ENCODE data around the gene CHD5. TPM values are rescaled to one million over a fixed set of nuclear protein-coding genes. Genes with fewer than 3 reads are reported as not detected.

The CHD5 gene
- polyA plus RNA-seq, 3 donors = 0.07 TPM; not detected in 2

DNA sequence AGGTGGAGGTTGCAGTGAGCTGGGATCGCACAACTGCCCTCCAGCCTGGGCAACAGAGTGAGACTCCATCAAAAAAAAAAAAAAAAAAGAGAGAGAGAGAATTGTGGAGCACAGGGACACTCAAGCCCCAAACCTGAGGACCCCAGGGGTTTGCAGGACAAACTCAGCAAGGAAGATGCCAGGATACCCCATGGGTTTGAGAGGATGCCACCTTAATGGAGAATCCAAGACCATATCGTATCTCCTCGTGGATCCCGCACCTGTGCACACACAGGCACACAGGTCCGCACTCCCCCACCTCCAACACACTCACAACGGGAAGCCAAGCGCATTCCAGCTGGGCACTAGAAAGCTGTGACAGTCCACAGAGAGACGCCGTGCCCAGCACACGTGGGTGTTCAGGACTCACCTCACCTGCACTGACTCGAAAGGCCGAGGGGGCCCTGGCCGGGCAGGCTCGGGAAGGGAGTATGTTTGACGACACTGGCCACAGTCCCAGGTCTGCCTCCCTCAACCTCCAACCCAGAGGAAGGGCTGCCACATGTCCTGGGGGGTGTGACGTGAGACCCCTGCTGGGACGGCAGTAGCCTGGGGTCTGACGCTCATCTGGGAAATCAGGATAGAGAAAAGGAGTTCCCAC is 11.1 kb downstream of the CHD5 start:
- Histone ChIP-seq H3K4me3 (replicated peaks in 1 of 3; ENCODE audit: low read depth in 2 of 3, low read length in 3 of 3) (no peak overlapping the region), H2AFZ (ENCODE audit: insufficient read depth, low read depth, low read length, poor library complexity, severe bottlenecking) (no peak overlapping the region), H3K36me3 (replicated peaks in 1 of 2; ENCODE audit: control insufficient read depth in 1 of 2, insufficient read depth in 2 of 2, low read length in 2 of 2) (no peaks in the 10 kb centered on the region), H3K9ac (ENCODE audit: insufficient read depth, low read length, poor library complexity, severe bottlenecking) (no peak overlapping the region), H4K20me1 (ENCODE audit: insufficient read depth, low read length) (no peaks in the 10 kb centered on the region), H3K27ac (ENCODE audit: low read depth in 1 of 2, low read length in 2 of 2) (no peak overlapping the region), H3K27me3 (ENCODE audit: control insufficient read depth in 2 of 2, insufficient read depth in 2 of 2, low read length in 2 of 2) (peaks cover 0 to 2% of the 10 kb centered on the region in 2 donors), H3K79me2 (ENCODE audit: insufficient read depth, low read length) (no peaks in the 10 kb centered on the region), H3K9me3 (replicated peaks in 1 of 2; ENCODE audit: control insufficient read depth in 1 of 2, insufficient read depth in 1 of 2, low read length in 2 of 2) (no peaks in the 10 kb centered on the region), H3K4me1 (ENCODE audit: control insufficient read depth in 1 of 2, insufficient read depth in 2 of 2, low read length in 2 of 2) (peaks cover 11 to 15% of the 10 kb centered on the region in 2 donors), H3K4me2 (replicated peaks; ENCODE audit: extremely low read depth, low read length, poor library complexity, severe bottlenecking) (no peak overlapping the region)
- H3K27me3 Mint-ChIP-seq (ENCODE audit: low read depth in 3 of 3) = peaks cover 5 to 22% (median 10%) of the 10 kb centered on the region in 3 donors
- H3K4me3 Mint-ChIP-seq = no peak overlapping the region
- H3K9me3 Mint-ChIP-seq = peaks cover 0 to 6% (median 0%) of the 10 kb centered on the region in 7 donors
- no peaks in the 10 kb centered on the region for H3K36me3 Mint-ChIP-seq
- TF ChIP-seq, protein P1, sequence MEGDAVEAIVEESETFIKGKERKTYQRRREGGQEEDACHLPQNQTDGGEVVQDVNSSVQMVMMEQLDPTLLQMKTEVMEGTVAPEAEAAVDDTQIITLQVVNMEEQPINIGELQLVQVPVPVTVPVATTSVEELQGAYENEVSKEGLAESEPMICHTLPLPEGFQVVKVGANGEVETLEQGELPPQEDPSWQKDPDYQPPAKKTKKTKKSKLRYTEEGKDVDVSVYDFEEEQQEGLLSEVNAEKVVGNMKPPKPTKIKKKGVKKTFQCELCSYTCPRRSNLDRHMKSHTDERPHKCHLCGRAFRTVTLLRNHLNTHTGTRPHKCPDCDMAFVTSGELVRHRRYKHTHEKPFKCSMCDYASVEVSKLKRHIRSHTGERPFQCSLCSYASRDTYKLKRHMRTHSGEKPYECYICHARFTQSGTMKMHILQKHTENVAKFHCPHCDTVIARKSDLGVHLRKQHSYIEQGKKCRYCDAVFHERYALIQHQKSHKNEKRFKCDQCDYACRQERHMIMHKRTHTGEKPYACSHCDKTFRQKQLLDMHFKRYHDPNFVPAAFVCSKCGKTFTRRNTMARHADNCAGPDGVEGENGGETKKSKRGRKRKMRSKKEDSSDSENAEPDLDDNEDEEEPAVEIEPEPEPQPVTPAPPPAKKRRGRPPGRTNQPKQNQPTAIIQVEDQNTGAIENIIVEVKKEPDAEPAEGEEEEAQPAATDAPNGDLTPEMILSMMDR (IDR thresholded peaks at IDR 0.05) = no peak
- peaks cover 9% of the 10 kb centered on the region for H3K4me1 Mint-ChIP-seq
- H3K27ac Mint-ChIP-seq = no peak overlapping the region
- DNase-seq = no peak
- WGBS (ENCODE audit: insufficient coverage) = 94% methylated on average over 11 of the region's 18 CpGs
- intact Hi-C loops (cut with micrococcal nuclease) = no loop called here

DNA sequence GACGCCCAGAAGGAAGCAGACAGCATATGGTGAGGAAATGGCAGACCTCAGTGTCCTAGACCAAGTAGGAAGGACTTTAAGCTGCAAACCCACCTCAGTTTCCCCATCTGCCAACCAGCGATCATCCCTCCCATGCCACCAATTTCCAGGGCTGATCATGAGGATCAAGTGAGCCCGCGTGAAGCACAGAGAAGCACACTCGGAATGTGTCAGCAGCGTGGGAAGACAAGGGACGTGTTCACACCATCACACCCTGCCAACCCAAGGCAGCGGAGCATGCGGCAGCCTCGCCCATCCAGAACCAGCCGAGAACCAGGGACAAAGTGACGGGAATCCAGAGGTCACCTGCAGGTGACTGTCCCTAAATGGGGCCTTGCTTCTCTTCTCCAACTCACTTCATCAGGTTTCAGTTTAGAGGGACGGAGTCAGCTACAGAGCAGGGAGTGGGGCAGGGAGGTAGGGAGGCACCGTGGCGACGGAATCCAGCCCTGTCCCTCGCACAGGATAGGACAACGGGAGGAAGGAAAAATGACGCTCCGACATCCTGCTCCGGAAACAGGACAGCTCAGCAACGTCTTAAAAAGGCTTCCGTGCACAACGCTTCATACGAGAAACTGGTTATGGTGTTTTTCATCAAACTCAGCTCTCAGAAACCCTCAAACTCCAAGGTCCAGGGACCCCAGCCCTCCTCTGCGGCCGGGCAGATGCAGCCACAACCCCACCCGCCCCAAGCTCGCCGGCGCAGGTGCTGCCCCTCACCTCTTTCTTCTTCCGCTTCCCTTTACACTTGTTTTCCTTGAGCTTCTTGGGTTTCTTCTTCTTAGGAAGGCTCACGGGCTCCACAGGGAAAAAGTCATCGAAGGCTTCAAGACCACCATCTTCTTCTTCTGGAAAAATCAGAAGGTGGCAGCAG is 12.5 kb downstream of the CHD5 start:
- Mint-ChIP-seq H3K4me1 (peaks cover 9% of the 10 kb centered on the region), H3K9me3 (peaks cover 0 to 2% (median 0%) of the 10 kb centered on the region in 7 donors), H3K27ac (no peak overlapping the region), H3K27me3 (ENCODE audit: low read depth in 3 of 3) (peaks cover 5 to 30% (median 9%) of the 10 kb centered on the region in 3 donors), H3K36me3 (no peaks in the 10 kb centered on the region), H3K4me3 (peak overlapping the region in 1 of 2 donors; percentile 6)
- Histone ChIP-seq H3K4me2 (replicated peaks; ENCODE audit: extremely low read depth, low read length, poor library complexity, severe bottlenecking) (no peak overlapping the region), H3K4me1 (ENCODE audit: control insufficient read depth in 1 of 2, insufficient read depth in 2 of 2, low read length in 2 of 2) (peaks cover 11 to 15% of the 10 kb centered on the region in 2 donors), H3K36me3 (replicated peaks in 1 of 2; ENCODE audit: control insufficient read depth in 1 of 2, insufficient read depth in 2 of 2, low read length in 2 of 2) (no peaks in the 10 kb centered on the region), H3K27ac (ENCODE audit: low read depth in 1 of 2, low read length in 2 of 2) (no peak overlapping the region), H4K20me1 (ENCODE audit: insufficient read depth, low read length) (no peaks in the 10 kb centered on the region), H3K79me2 (ENCODE audit: insufficient read depth, low read length) (no peaks in the 10 kb centered on the region), H3K27me3 (ENCODE audit: control insufficient read depth in 2 of 2, insufficient read depth in 2 of 2, low read length in 2 of 2) (no peaks in the 10 kb centered on the region), H3K9me3 (replicated peaks in 1 of 2; ENCODE audit: control insufficient read depth in 1 of 2, insufficient read depth in 1 of 2, low read length in 2 of 2) (no peaks in the 10 kb centered on the region), H3K4me3 (replicated peaks in 1 of 3; ENCODE audit: low read depth in 2 of 3, low read length in 3 of 3) (no peak overlapping the region), H3K9ac (ENCODE audit: insufficient read depth, low read length, poor library complexity, severe bottlenecking) (no peak overlapping the region), H2AFZ (ENCODE audit: insufficient read depth, low read depth, low read length, poor library complexity, severe bottlenecking) (no peak overlapping the region)
- 76% methylated on average over 26 of the region's 34 CpGs for WGBS (ENCODE audit: insufficient coverage)
- TF ChIP-seq, protein P1 (IDR thresholded peaks at IDR 0.05) = no peak
- DNase-seq = no peak
- intact Hi-C loops (cut with micrococcal nuclease) = no loop called here

Measured in CD14-positive monocyte (primary cell).